ENCODE measurements around the gene CAMTA1.
"Not testable (repeated sequence)": the region's sequence is repeated elsewhere in the genome, so short reads cannot be mapped to it uniquely, and the experiment has no call there.

The CAMTA1 gene

DNA sequence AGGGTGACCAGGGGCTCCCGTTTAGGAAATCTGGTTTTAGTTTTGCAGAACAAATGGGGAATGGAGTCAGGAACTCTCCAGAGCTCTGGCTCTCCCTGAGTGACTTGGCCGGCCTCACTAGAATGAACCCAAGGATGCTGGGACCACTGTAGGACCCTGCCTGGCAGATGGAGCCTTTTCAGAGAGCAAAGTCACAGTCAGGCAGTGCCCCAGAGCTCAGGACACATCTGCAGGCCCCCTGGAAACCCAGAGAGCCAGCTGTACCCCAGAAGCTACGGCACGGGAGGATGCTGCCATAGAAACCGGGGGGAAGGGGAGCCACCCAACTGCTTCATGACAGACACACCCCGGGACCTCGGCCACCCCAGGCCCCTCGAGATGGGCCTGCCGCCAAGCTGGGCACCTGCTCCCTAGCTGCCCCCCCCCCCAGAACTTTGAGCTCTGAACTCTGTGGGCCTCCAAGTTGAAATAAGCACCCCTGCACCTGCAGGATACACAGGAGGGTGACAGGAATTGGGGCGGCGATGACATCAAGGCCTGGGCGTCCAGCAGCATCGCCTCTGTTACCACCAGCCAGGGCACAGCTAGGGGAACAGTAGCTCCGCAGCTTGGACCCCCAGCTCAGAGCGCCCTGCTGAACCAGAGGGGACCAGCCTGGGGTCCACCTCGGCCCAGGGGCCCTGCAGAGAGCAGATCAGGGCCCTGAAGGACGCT is 894.1 kb downstream of the CAMTA1 start:
- DNase-seq, result no peak

DNA sequence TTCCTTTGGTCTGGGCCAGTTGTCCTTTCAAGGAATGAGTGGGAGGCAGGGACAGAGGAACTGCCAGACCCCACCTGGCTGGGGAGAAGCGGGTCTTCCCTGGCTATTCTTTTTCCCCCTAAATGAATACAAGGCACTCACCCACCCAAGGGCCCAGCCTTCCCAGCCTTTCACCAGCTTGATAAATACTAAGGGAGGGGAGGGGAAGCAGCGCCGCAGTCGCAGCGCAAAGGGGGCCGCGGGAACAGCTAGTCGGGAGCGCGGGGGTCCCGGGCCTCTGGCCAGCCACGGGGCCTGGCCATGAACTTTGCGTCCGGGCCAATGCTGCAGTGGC is 894.6 kb downstream of the CAMTA1 start:
- DNase-seq, result no peak

DNA sequence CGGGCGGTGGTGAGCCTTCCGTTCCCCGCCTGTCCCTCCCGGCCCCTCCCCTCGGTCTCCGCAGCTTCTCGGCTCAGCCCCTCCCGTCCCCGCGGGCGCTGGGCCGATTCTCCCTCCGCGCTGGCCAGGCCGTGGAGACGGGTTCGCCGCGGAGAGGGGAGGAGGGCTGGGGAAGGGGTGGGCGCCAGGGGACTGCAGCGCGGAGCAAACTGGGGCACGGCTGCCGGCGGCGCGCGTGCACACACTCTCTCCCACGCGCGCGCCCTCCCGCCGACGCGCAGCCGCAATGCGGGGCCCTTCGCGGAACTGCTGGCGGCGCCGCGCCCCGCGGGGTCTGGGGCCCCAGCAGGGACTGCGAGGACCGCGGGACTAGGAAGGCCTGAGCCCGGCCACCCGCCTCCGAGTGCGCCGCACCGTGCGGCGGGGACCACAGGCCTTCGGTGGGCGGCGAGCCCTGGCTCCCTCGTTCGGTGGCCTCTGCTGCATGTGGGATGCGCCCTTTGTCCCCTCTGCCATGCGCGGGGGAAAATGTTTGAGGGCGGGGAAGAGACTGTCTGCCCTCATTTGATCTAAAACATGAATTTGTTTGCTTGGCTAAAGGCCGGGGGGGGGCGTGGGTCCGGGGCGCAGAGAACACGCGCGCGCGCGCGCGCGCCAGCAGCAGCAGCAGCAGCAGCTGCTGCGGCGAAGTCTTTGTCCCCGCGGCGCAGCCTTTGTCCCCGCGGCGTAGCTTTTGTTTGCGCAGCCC is 895.1 kb downstream of the CAMTA1 start:
- peak; percentile 40 for DNase-seq

DNA sequence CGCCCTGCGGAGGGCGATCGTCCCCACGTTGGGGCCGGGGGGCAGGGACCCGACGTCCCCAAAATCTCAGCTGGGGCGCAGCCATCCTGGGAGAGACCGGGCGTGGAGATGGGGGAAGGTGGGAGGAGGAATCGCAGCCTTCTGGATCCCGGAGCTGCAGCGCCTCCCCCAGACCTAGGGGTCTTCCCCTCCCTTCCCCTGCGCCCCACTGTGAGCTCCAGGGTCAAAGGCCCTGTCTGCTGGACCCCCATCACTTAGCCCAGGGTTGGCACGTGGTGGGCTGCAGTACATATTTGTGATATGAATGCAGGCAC is 895.7 kb downstream of the CAMTA1 start:
- DNase-seq, result no peak

DNA sequence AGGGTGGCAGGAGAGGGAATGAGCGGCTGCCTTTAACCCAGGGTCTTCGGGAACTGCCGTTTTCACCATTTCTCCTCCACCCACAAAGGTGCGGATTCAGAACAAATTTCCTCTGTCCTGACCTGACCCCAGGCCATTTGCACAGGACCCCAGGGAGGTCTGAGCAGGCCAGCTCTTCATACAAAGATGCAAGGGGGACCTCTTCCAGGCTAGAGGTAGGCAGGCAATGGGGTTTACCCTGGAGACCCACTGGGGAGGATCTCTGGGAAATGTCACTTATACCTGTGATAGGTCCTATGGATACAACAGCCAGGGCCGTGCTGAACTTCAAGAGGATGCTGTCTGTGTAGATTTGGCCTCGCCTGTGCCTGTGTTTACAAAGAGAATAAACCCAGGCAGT is 896.1 kb downstream of the CAMTA1 start:
- DNase-seq, result no peak

DNA sequence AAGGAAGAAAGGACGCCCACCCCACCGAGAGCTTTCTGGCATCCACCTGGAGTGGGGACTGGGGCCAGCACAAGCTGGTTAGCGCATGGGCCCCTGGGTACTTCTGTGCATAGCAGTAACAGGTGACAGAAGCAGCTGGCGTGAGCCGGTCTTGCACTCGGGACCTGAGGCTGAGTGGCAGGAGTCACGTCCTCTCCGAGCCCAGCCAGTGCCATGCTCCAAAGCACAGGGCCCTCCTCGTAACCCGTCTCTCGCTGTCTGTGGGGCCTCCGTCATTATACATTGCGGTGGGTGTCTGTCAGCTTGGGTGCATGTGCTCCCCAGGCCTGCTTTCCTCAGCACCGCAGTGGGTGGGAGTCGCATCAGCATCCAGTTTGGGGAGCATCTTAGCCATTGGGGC is 898.3 kb downstream of the CAMTA1 start:
- no peak for DNase-seq

DNA sequence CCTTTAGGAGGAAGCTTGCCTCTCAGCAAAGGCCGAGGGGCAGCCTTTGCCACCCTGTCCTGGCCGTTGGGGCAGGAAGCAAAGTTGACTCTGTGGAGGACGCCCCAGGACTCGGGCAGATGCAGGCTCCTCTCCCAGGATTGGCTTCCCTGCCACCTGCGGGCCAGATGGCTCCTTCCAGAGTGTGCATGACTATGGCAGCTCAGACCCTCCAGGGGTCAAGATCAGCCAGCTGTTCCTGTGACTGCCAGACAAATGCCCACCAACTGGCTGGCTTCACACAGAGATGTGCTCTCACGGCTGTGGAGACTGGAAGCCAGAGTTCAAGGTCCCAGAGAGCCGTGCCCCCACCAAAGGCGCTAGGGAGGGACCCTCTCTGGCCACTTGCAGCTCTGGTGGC is 898.9 kb downstream of the CAMTA1 start:
- no peak for DNase-seq

DNA sequence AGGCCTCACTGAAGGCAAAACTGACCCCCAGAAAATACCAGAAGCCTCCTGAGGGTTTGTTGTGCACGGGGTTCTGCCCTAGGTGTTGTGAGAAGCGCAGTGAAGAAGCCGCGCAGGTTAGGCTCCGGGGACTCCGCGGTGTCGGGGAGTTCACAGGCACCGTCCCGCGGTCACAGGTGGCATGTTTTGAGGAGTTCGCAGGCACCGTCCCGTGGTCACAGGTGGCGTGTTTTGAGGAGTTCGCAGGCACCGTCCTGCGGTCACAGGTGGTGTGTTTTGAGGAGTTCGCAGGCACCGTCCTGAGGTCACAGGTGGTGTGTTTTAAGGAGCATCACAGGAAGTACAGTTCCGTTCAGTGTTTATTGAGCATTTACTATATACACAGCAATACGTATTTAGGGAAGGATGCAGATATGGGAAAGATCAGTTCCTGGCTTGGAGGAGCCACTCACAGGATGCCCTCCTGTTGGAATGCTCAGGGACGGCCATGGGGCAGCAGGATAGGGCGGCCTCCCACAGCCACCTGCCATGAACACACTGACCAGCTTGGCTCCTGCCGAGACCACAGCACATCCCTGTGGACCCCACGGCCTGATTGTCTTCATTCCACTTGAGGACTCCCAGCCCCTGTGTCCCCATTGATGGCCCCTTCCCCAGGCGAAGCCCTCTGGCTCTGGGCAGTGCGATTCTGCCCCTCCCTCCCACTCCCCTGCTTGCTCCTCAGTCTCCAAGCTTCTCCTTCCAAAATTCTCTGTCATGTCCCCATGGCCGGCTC is 899.8 kb downstream of the CAMTA1 start:
- no peak for DNase-seq

DNA sequence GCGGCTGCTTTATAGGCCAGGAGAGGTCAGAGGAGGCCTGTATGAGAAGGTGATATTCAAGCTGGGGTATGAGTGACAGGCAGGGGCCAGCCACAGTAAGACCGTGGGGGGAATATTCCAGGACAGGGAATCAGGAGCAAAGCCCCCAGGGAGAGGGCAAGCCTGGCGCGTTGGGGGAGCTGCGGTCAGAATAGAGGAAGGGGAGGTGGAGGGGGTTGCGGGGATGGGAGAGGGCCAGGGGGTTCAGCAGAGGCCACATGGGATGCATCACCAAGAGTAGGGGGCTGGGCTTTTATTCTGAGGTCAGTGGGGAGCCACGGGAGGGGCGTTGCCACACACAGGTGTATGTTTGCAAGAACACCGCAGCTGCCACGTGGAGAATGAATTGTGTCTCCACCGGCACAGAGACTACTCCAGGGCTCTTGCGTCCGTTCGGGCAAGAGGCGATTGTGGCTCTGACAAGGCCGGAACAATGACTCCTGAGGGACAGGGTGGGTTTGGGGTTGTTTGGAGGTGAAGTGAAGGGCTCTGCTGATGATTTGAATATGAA is 901.1 kb downstream of the CAMTA1 start:
- DNase-seq, result no peak

DNA sequence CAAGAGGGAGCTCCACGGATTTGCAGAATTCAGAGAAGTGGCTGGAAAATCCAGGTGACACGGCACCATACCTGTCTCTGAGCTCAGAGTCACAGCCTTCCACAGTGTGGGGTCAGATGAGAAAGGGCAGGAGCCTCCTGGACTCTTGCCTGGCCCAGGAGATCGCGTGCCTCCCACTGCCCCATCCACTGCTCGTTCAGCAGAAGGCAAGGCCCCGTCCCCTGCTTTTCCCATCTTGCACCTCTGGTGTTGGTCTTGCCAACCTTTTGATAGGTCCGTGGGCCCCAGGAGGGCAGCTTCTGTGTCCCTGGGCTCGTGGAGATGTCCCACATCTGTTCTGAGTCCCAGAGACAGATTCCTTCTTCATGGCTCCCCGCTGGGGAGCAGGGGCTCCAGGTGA is 902.2 kb downstream of the CAMTA1 start:
- DNase-seq, result no peak

DNA sequence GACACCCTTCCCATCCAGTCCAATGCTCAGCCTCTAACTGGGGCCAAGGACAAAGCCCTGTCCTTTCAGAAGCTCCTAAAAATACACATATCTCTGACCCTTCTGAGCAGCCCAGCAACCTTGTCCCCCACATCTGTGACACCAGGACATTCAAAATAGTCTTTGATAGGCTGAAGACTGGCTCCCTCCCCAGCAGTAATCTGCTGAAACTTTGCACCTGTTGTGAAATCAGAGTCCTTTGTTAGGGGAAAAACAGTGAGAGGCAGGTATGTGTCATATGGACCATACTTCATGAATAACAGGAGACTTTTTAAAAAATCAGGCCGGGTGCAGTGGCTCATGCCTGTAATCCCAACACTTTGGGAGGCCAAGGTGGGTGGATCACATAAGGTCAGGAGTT is 903.4 kb downstream of the CAMTA1 start:
- no peak for DNase-seq

DNA sequence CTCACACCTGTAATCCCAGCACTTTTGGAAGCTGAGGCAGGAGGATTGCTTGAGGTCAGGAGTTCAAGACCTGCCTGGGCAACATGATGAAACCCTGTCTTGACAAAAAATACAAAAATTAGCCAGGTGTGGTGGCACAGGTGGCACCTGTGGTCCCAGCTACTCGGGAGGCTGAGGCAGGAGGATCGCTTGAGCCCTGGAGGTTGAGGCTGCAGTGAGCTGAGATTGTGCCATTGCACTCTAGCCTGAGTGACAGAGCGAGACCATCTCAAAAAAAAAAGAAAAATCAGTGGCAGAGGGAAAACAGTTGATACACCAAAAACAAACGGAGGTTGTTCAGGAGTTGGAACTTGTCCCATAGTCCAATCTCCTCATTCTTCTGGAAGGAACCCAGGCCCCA is 904.1 kb downstream of the CAMTA1 start:
- DNase-seq, result not testable (repeated sequence)

DNA sequence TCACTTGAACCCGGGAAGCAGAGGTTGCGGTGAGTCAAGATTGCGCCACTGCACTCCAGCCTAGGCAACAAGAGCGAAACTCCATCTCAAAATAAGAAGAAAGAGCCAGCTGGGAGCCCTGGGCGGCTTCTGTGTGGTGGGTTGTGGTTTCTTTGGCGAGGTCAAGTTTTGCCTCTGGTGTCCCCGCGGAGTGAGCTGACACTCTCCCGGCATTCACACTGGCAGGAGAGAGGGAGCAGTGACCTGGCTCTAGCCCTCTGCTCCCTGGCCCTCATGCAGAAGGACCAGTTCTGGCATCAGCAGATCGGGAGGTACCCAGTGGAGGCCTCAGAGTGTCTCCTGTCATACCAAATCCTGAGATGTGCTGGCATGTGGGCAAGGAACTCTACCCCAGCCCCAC is 904.8 kb downstream of the CAMTA1 start:
- no peak for DNase-seq

DNA sequence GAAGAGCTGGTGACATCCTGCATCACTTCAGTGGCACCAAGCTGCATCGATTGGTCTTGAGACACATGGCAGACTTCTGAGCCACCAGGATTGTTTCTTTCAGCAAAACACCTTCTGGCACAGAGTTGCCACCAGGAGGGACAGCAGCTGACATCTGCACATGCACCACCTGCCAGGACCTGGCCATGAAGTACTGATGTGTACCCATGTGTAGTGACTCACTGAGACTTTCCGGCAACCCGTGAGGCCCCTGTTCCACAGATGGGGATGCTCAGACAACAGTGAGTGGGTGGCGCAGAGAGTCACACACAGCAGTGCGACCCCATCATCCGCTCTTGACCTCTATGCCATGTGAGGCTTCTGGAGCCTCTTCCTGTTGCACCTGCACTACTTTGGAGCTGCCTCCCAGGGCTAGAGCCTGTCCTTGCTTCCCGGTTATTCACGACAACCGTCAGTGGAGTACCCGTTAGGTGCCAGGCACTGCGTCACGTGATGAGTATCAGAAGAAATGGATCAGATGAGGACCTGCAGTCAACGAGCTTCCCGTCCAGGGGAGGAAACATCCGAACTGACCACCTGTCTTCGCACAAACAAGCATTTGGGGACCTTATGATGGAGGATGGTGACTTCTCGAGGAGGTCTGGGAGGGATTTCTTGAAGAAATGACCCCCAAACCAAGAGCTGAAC is 905.4 kb downstream of the CAMTA1 start:
- DNase-seq, result no peak

DNA sequence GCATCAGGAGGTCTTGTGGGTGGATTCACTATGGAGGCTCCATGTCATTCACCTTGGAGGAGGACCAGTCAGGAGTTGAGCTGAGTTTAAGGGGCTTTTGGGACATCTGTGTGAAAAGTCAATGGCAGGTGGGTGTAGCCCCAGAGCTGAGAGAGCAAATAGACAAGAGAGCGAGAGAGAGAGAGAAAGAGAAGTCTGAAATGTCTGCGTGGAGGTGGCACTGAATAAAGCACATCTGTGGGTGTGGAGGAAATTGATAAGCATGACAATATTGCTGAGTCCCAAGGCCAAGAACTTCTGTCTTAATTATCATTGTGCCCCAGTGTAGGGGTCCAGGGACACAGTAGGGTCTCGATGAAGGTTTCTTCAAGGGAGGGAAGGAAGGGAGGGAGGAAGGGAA is 906.3 kb downstream of the CAMTA1 start:
- DNase-seq, result no peak

DNA sequence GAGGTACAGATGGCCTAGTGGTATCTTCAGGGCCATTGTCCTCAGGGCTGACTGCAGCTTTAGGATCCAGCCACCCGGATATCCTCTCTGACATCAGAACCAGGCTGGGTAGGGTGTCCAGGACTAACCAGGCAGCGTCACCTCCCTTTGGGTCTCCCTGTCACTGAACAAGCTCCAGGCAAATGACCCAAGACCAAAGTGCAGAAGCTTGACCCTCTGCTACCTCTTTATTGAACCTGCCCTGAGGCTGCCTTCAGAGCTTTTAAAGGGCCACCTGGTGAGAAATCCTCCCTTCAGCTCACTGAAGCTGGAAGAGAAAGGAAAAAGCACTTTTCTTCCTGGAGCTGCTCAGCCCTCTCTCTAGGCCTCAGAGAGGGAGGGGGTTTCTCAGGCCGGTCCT is 906.8 kb downstream of the CAMTA1 start:
- DNase-seq, result no peak

DNA sequence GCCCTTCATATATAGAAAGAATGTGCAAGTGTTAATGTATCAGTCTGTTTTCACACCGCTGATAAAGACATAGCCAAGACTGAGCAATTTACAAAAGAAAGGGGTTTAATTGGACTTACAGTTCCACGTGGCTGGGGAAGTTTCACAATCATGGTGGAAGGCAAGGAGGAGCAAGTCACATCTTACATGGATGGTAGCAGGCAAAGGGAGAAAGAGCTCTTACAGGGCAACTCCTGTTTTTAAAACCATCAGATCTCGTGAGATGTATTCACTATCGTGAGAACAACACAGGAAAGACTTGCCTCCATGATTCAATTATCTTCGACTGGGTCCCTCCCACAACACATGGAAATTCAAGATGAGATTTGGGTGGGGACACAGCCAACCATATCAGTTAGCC is 907.8 kb downstream of the CAMTA1 start:
- not testable (repeated sequence) for DNase-seq

DNA sequence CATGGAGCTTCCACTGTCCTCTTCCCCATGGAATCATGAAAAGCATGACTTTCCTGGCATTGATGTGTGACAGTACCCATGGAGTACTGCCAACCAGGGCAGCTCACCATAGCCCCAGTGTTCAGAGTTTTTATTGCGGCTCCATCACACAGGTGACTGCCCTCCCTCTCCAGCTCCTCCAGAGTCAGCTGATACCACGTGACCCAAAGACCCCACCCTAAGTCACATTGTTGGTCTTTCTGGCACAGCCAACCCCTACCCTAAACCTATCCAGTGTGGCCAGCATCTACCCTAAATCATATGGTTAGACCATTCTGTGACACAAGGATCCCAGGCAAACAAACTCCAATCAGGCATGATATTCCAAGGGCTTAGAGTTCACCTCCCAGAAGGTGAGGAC is 908.4 kb downstream of the CAMTA1 start:
- no peak for DNase-seq

DNA sequence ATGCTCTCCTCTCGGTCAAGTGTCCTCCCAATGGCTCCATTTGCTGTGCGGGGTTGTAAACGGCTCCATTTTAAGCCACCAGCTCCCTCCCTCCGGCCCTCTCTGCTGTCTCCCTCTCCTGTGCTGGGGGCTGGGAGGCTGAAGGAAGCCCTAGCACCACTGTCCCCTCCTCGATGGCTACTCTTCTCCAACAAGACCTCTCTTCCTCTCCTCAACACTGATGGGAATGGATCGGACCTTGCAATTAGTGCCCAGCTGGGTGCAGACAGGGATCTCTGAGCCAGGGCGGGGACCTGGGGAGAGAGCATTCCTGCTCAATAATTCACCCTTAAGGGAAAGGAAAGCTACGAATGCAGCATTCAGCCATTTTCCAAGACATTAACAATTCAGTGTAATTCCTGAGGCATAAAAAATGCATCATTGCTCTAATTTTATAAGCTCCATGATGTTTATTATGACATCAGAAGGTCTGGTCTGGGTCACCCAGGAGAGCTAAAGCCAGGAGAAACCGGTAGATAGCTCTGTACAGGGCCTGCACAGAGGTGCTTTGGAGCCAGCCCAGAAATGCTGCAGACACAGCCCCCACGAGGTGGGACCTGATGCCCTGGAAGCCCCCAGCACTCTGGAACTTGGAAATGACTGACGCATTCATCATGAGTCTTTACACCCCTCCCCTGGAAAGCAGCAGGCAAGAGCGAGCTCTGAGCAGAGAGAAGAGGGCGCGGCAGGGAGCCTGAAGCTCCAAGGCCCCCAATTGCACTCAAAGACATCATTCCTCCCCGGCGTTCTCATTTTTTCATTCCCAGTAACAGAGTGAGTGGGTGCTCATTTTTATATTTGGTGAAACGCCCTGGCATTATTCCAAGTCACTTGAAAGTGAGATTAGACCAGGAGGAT is 909.6 kb downstream of the CAMTA1 start:
- DNase-seq, result no peak

DNA sequence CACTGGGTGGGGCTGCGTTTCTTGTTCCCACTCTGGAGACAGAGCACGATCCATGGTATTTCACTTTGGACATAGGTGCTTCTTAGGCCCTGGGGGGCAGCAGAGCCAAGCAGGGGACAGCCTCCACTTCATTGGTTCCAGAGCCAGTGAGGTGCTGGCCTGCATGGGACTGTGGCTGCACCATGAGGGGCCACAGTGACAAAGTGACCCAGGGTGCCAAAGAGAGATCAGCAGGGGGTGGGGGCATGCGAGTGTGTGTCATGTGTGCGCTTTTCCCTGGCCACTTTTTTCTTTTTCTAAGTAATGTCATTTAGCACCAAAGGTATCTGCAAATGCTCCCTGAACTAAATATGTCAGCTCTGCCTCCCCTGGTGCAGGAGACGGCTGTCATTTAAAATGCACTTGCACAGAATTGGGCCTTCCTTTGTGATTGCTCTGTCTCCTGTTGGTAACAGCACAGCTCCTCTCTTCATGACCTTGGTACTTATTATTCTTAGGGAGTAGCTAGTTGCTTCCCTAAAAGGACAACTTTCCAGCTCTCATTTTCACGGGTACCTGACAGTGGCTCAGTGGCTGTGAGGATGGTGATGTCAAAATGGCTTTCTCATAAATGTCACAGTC is 910.4 kb downstream of the CAMTA1 start:
- DNase-seq, result no peak

DNA sequence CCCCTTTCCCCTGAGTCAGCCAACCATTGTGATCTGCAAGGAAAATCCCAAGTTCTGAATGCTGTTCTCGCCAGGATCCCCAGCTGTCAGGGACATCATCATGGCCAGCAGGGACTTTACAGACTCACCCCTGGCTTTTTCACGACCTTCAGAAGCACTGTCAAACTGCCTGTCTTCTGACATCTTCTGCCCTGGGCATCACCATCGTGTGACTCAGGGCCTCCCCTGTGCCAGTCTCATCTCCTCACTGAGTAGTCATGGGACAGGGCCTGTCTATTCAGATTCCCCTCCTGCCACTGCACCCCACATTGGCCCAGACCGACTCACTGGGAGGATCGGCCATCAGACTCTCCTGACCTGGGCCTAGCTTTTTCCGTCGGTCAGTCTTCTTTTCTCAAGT is 913.4 kb downstream of the CAMTA1 start:
- no peak for DNase-seq

DNA sequence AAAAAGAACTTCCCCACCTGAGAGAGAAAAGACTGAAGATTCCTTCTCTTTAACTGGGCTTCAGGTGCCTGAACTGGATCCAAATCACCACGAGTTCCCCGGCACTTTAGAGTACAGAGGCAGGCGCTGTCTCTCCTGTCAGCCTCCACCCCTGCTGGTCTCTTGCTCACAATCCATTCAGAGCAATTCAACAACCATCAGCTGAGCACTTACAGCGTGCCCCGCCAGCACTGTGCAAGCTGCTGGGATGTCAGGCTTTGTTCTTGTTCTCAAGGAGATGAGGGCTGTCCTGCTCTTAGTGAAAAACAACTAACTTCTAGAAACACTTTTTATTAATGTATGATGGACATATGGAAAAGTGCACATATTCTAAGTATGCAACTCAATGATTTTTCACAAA is 917.1 kb downstream of the CAMTA1 start:
- DNase-seq, result no peak

All from NCI-H526 treated with DMSO at 0.1 percent for 48 hours (cell line).